GM12878 (cell line): ENCODE data around the gene KRTAP10-3. TPM values are rescaled to one million over a fixed set of nuclear protein-coding genes. Genes with fewer than 3 reads are reported as not detected.
"Not testable (repeated sequence)": the region's sequence is repeated elsewhere in the genome, so short reads cannot be mapped to it uniquely, and the experiment has no call there.

Experiments
- ATAC-seq: fragments of 200-7000 bp; cut with Tn5 transposase; 3 replicates; pipeline ENCODE4 v1.9.1; 2020; ENCODE audit warnings: mild to moderate bottlenecking, moderate library complexity
- BruUV-seq: library from RNA; stranded (reverse); fragments of 400-500 nt; replicated peaks from 2 replicates; lab custom pipeline; 2021; lab: Mats Ljungman, UMichigan
- CTCF ChIA-PET: fragments of 300-600 bp; sonication (Branson Sonifier 250); formaldehyde crosslinking; extraction: SDS; loops from one replicate; lab custom pipeline; 2021; ENCODE audit warnings: inconsistent platforms; lab: Yijun Ruan, JAX
- POLR2A ChIA-PET: fragments of 350-600 bp; formaldehyde crosslinking; extraction: SDS; loops from one replicate; lab custom pipeline; 2021; ENCODE audit warnings: inconsistent platforms; lab: Charles Lee
- RAD21 ChIA-PET: fragments of 300-600 bp; sonication (Branson Sonifier 250); formaldehyde crosslinking; loops from one replicate; lab custom pipeline; 2023; ENCODE audit warnings: antibody characterized with exemption; ENCODE audit not compliant: unreplicated experiment; lab: Charles Lee
- SMC1A ChIA-PET: fragments of 300-600 bp; sonication (Branson Sonifier 250); formaldehyde crosslinking; loops from one replicate; lab custom pipeline; 2023; ENCODE audit not compliant: unreplicated experiment, uncharacterized antibody; lab: Charles Lee
- DNase-seq: peaks from one replicate; pipeline ENCODE4 v3.0.0-alpha.2; 2011; ENCODE audit warnings: low read depth, low spot score
- FAIRE-seq: peaks from 3 replicates; lab custom pipeline; 2011; peaks lifted over from hg19 to GRCh38; lab: Jason Lieb, UNC
- H2AFZ ChIP-seq: 2 replicates; pipeline ENCODE4 v1.6.0; 2011; ENCODE audit warnings: low read depth, low read length, control low read depth; ENCODE audit not compliant: control insufficient read depth
- H3K27ac ChIP-seq: 2 replicates; pipeline ENCODE4 v1.5.1; 2011; ENCODE audit warnings: control low read depth; ENCODE audit not compliant: control insufficient read depth, insufficient read depth
- H3K27me3 ChIP-seq, 2 experiments: replicated peaks in 1 of 2; 2 replicates each; pipeline versions ENCODE4 v1.6.0 to v1.6.1; 2011; ENCODE audit warnings: low read length in 1 of 2; ENCODE audit not compliant: control insufficient read depth in 2 of 2, insufficient read depth in 2 of 2
- H3K36me3 ChIP-seq, 2 experiments: 2 replicates each; pipeline ENCODE4 v1.5.1; 2011; ENCODE audit warnings: low read length in 1 of 2; ENCODE audit not compliant: control insufficient read depth in 2 of 2, insufficient read depth in 2 of 2
- H3K4me1 ChIP-seq: 2 replicates; pipeline ENCODE4 v1.6.1; 2011; ENCODE audit warnings: mild to moderate bottlenecking, low read length, moderate library complexity, mixed read lengths; ENCODE audit not compliant: control insufficient read depth, insufficient read depth
- H3K4me2 ChIP-seq: 2 replicates; pipeline ENCODE4 v1.6.0; 2011; ENCODE audit warnings: control low read depth; ENCODE audit not compliant: control insufficient read depth, insufficient read depth
- H3K4me3 ChIP-seq: fragments of 200-600 bp; sonication (generic); 2 replicates; pipeline ENCODE4 v1.5.1; 2016
- H3K79me2 ChIP-seq: 2 replicates; pipeline ENCODE4 v1.6.0; 2011; ENCODE audit warnings: low read length; ENCODE audit not compliant: control insufficient read depth, insufficient read depth
- H3K9ac ChIP-seq: 2 replicates; pipeline ENCODE4 v1.8.0; 2011; ENCODE audit warnings: low read length, control low read depth, mixed read lengths; ENCODE audit not compliant: control insufficient read depth, insufficient read depth
- H3K9me3 ChIP-seq: replicated peaks from 3 replicates; pipeline ENCODE4 v1.5.1; 2011; ENCODE audit warnings: mild to moderate bottlenecking, low read length; ENCODE audit not compliant: control insufficient read depth, insufficient read depth
- H4K20me1 ChIP-seq: 2 replicates; pipeline ENCODE4 v1.6.0; 2011; ENCODE audit not compliant: control insufficient read depth, insufficient read depth
- ASH2L ChIP-seq: fragments of 300-600, 200-600 bp; sonication (generic); IDR thresholded peaks from 2 replicates; pipeline ENCODE4 v1.6.1; 2017; ENCODE audit warnings: low read depth, mild to moderate bottlenecking, borderline replicate concordance
- CUX1 ChIP-seq: IDR thresholded peaks from 2 replicates; pipeline ENCODE4 v1.6.1; 2012; ENCODE audit warnings: improper control_type of control experiment, low read depth, low read length; ENCODE audit not compliant: insufficient replicate concordance
- EED ChIP-seq: sonication (generic); IDR thresholded peaks from 2 replicates; pipeline ENCODE4 v1.6.1; 2016; ENCODE audit warnings: antibody characterized with exemption, low read depth
- ETV6 ChIP-seq, 2 experiments: fragments of 450-650 bp in 1 of 2; IDR thresholded peaks in 1 of 2; conservative IDR thresholded peaks in 1 of 2; 2 replicates each; pipeline ENCODE4 v1.6.1; 2014; ENCODE audit warnings: antibody characterized with exemption in 1 of 2, borderline replicate concordance in 1 of 2, low read depth in 1 of 2, mild to moderate bottlenecking in 1 of 2, moderate library complexity in 1 of 2
- JUNB ChIP-seq: IDR thresholded peaks from 2 replicates; pipeline ENCODE4 v1.6.1; 2016; ENCODE audit warnings: antibody characterized with exemption, mild to moderate bottlenecking
- MYB ChIP-seq: fragments of 150-350 bp; IDR thresholded peaks from 2 replicates; pipeline ENCODE4 v1.6.1; 2014; ENCODE audit warnings: mild to moderate bottlenecking, low read depth, low read length, borderline replicate concordance
- NFIC ChIP-seq: IDR thresholded peaks from 2 replicates; pipeline ENCODE4 v1.6.1; 2012; ENCODE audit warnings: low read depth, mild to moderate bottlenecking, inconsistent platforms, low read length, moderate library complexity
- ZNF592 ChIP-seq: fragments of 450-650 bp; IDR thresholded peaks from 2 replicates; pipeline ENCODE4 v1.6.1; 2017; ENCODE audit warnings: mild to moderate bottlenecking, moderate library complexity
- WGBS: methylation state at CpG from one replicate; pipeline ENCODE4 v1.1.6; 2016; ENCODE audit warnings: low lambda C conversion rate; ENCODE audit not compliant: insufficient replicate concordance, insufficient coverage; ENCODE audit errors: missing lambda C conversion rate; 5-methylcytosine and 5-hydroxymethylcytosine counted together
- in situ Hi-C: fragments of 300-500 bp; cut with MboI; formaldehyde crosslinking; loops from 9 replicates; pipeline ENCODE4 v1.14.3; 2018; ENCODE audit warnings: mixed read lengths
- intact Hi-C: fragments of 100-400 bp; cut with micrococcal nuclease; formaldehyde crosslinking; loops from one replicate; pipeline ENCODE4 v1.14.2; 2022; ENCODE audit not compliant: unreplicated experiment
- polyA plus RNA-seq, 11 experiments: library from polyadenylated mRNA; depleted of rRNA in 4 of 11; unstranded in 6 of 11; stranded (reverse) in 5 of 11; fragments of >200 nt; fragmentation: Nextera tagmentation in 4 of 11; fragmentation: Illumina TruSeq in 1 of 11; extraction: Ambion mirVana in 4 of 11; extraction: Trizol in 1 of 11; gene quantifications; 1 replicate in 1 of 11; 2 replicates in 10 of 11; pipeline versions ENCODE4 v1.2.1 to v1.2.3, GENCODE V29; 2011 to 2016; ENCODE audit warnings: inconsistent platforms in 2 of 11, missing spikeins in 2 of 11, low read depth in 1 of 11
- total RNA-seq, 4 experiments: library from RNA; depleted of rRNA in 3 of 4; stranded (reverse); fragments of >200 nt in 3 of 4; fragmentation: Illumina TruSeq in 1 of 4; extraction: Trizol in 1 of 4; gene quantifications; 2 replicates each; pipeline versions ENCODE4 v1.2.1 to v1.2.3, GENCODE V29; 2013 to 2021

The KRTAP10-3 gene
- total and polyA plus RNA-seq, 10 of the 15 experiments (the other 5 are each of a cell fraction or from before 2014, with no cell fraction given): not detected

GRCh38 chr21:44550807-44551206 is 7.8 kb downstream of the KRTAP10-3 start:
- TF ChIP-seq EED (no peak), MYB (no peak), JUNB (no peak), ETV6 (conservative IDR thresholded peaks at IDR 0.05 in 1 of 2, IDR thresholded peaks at IDR 0.05 in 1 of 2; ENCODE audit: borderline replicate concordance in 1 of 2, low read depth in 1 of 2) (no peak), ZNF592 (no peak), CUX1 (no peak), NFIC (no peak), ASH2L (no peak)
- TF ChIP-seq, all 136 proteins: peak for 0
- 17% methylated on average over 10 of the region's 10 CpGs for WGBS
- no peak overlapping the region for H3K4me3 ChIP-seq

GRCh38 chr21:44550285-44550684 is 8.3 kb downstream of the KRTAP10-3 start:
- H4K20me1 ChIP-seq, RAD21 ChIA-PET, ATAC-seq, in situ Hi-C loops, H3K27me3 ChIP-seq, FAIRE-seq, BruUV-seq, H3K4me1 ChIP-seq, CTCF ChIA-PET, H3K4me2 ChIP-seq, H2AFZ ChIP-seq, SMC1A ChIA-PET, H3K9ac ChIP-seq, H3K9me3 ChIP-seq, H3K27ac ChIP-seq, H3K36me3 ChIP-seq, intact Hi-C loops, H3K79me2 ChIP-seq, DNase-seq, POLR2A ChIA-PET, H3K4me3 ChIP-seq: not testable (repeated sequence)
- WGBS: 40% methylated on average over 17 of the region's 17 CpGs

More at GRCh38 chr21:44550807-44551206, 7.8 kb downstream of the KRTAP10-3 start:
- ChIA-PET POLR2A (no interaction called here), SMC1A (no interaction called here), RAD21 (no interaction called here), CTCF (no interaction called here)
- Histone ChIP-seq H4K20me1 (no peaks in the 10 kb centered on the region), H2AFZ (no peak overlapping the region), H3K9ac (no peak overlapping the region), H3K4me2 (no peak overlapping the region), H3K36me3 (no peaks in the 10 kb centered on the region), H3K27me3 (no peaks in the 10 kb centered on the region), H3K4me1 (no peaks in the 10 kb centered on the region), H3K79me2 (no peaks in the 10 kb centered on the region), H3K27ac (no peak overlapping the region), H3K9me3 (no peaks in the 10 kb centered on the region; the same call in 2 of the 3 replicates)
- in situ Hi-C loops (no loop called here), intact Hi-C loops (no loop called here)
- no peak for ATAC-seq
- no TSS peak for BruUV-seq
- no peak for FAIRE-seq
- DNase-seq: no peak
